ENCODE measurements around the gene DNAAF5. TPM values are rescaled to one million over a fixed set of nuclear protein-coding genes. Genes with fewer than 3 reads are reported as not detected.
"Not testable (repeated sequence)": the region's sequence is repeated elsewhere in the genome, so short reads cannot be mapped to it uniquely, and the experiment has no call there.

DNAAF5 gene
- total RNA-seq, 1 donor from 2014 or later, result 15.8 TPM

GRCh38 chr7:748446-748845, 21.9 kb downstream of the DNAAF5 start:
- Histone ChIP-seq H3K27ac (no peak overlapping the region), H3K4me1 (no peaks in the 10 kb centered on the region), H3K27me3 (no peaks in the 10 kb centered on the region), H3K36me3 (no peaks in the 10 kb centered on the region), H3K4me3 (no peak overlapping the region), H3K9me3 (no peaks in the 10 kb centered on the region)
- no peak for ATAC-seq
- intact Hi-C loops (cut with DNase I), result no loop called here
- TF ChIP-seq CTCF (IDR thresholded peaks at IDR 0.05), result no peak
- peak; percentile 60 for DNase-seq

GRCh38 chr7:749140-749551, 22.6 kb downstream of the DNAAF5 start:
- H3K4me3 ChIP-seq, result no peak overlapping the region
- no peak for ATAC-seq
- TF ChIP-seq CTCF (IDR thresholded peaks at IDR 0.05), result no peak
- DNase-seq, result peak; percentile 44
- intact Hi-C loops (cut with DNase I), result no loop called here
- peaks cover 2% of the 10 kb centered on the region for H3K36me3 ChIP-seq
- no peak overlapping the region for H3K27ac ChIP-seq
- H3K9me3 ChIP-seq, result no peaks in the 10 kb centered on the region
- no peaks in the 10 kb centered on the region for H3K27me3 ChIP-seq
- H3K4me1 ChIP-seq, result no peaks in the 10 kb centered on the region

- H3K4me3 ChIP-seq, result no peak overlapping the region
- no peaks in the 10 kb centered on the region for H3K9me3 ChIP-seq
- H3K27ac ChIP-seq, result no peak overlapping the region
- H3K4me1 ChIP-seq, result no peaks in the 10 kb centered on the region
- H3K36me3 ChIP-seq, result peaks cover 14% of the 10 kb centered on the region
- ATAC-seq (no peak), DNase-seq (peak; percentile 46)
- TF ChIP-seq CTCF (IDR thresholded peaks at IDR 0.05), result no peak
- H3K27me3 ChIP-seq, result no peaks in the 10 kb centered on the region
- intact Hi-C loops (cut with DNase I), result no loop called here
These were observed 23.8 kb downstream of the DNAAF5 start for GRCh38 chr7:750111-750905.

- peaks cover 20% of the 10 kb centered on the region for H3K36me3 ChIP-seq
These were observed 25.3 kb downstream of the DNAAF5 start for GRCh38 chr7:751826-752225.

GRCh38 chr7:752256-752655, 25.8 kb downstream of the DNAAF5 start:
- peaks cover 25% of the 10 kb centered on the region for H3K36me3 ChIP-seq
- H3K4me3 ChIP-seq; H3K27me3 ChIP-seq; intact Hi-C loops (cut with DNase I); H3K9me3 ChIP-seq; H3K27ac ChIP-seq; ATAC-seq; H3K4me1 ChIP-seq: not testable (repeated sequence)
- peak; percentile 41 for DNase-seq

More at GRCh38 chr7:751826-752225, 25.3 kb downstream of the DNAAF5 start:
- intact Hi-C loops (cut with DNase I), result no loop called here
- TF ChIP-seq CTCF (IDR thresholded peaks at IDR 0.05), result no peak
- Histone ChIP-seq H3K9me3 (no peaks in the 10 kb centered on the region), H3K27ac (no peak overlapping the region), H3K4me3 (no peak overlapping the region), H3K27me3 (no peaks in the 10 kb centered on the region), H3K4me1 (no peaks in the 10 kb centered on the region)
- peak; percentile 20 for DNase-seq
- ATAC-seq, result no peak

- TF ChIP-seq CTCF (IDR thresholded peaks at IDR 0.05), result no peak
- no peak overlapping the region for H3K4me3 ChIP-seq
- H3K27ac ChIP-seq, result no peak overlapping the region
- ATAC-seq, result no peak
- H3K4me1 ChIP-seq, result no peaks in the 10 kb centered on the region
- peaks cover 33% of the 10 kb centered on the region for H3K36me3 ChIP-seq
- no peaks in the 10 kb centered on the region for H3K9me3 ChIP-seq
- H3K27me3 ChIP-seq, result no peaks in the 10 kb centered on the region
- intact Hi-C loops (cut with DNase I), result no loop called here
- peak; percentile 35 for DNase-seq
These were observed 26.7 kb downstream of the DNAAF5 start for GRCh38 chr7:753190-753589.

Data from upper lobe of right lung (tissue), 1 donor.